SK-N-MC (cell line): ENCODE measurements around the gene DISP2.

Source experiments
- EZH2 ChIP-seq: fragments of 200-600 bp; sonication (generic); IDR thresholded peaks from one replicate; pipeline ENCODE4 v1.6.1; 2017; ENCODE audit warnings: antibody characterized with exemption
- POLR2AphosphoS5 ChIP-seq: IDR thresholded peaks from 2 replicates; pipeline ENCODE4 v1.6.1; 2012; ENCODE audit warnings: mild to moderate bottlenecking, low read depth, low read length, borderline replicate concordance

- TF ChIP-seq POLR2AphosphoS5 (no peak), EZH2 (no peak)
Observed at GRCh38 chr15:40325188-40325587, 32.8 kb upstream of the DISP2 start.
